DND-41 (cell line): ENCODE results near the gene PRPS1.

ENCODE experiments used
- EZH2 ChIP-seq: IDR thresholded peaks from 3 replicates; pipeline ENCODE4 v1.6.1; 2012; ENCODE audit warnings: borderline replicate concordance, low read depth, mild to moderate bottlenecking, moderate library complexity, low read length, inconsistent platforms; ENCODE audit not compliant: severe bottlenecking
- TF ChIP-seq, protein P1 (sequence below): IDR thresholded peaks from 2 replicates; pipeline ENCODE4 v1.5.1; 2012; ENCODE audit warnings: borderline replicate concordance, low read length, moderate library complexity, mild to moderate bottlenecking; ENCODE audit not compliant: poor library complexity, severe bottlenecking; ENCODE audit errors: extremely low read depth

DNA sequence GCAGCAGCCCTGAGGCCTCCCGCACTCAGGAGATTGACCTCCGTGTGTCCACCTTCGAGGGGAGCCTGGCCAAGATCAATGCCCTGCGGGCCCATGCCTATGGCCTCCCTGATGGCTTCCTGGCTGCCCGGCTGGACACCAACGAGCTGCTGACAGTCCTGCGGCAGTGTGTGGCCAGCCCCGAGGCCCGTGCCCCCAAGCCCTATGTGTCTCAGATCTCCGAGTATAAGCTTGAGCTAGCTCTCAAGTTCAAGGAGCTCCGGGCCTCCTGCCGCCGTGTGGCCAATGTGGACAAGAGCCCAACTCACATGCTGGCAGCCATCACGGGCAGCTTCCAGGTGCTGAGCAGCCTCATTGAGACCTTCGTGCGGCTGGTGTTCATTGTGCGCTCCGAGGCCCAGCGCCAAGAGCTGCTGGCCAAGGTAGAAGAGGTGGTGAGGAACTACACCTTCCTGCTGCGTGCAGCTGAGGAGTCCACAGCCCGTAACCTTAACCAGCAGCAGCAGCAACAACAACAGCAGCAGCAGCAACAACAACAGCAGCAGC lies 25.5 kb upstream of the PRPS1 start:
- no peak for TF ChIP-seq EZH2
- TF ChIP-seq, protein P1, sequence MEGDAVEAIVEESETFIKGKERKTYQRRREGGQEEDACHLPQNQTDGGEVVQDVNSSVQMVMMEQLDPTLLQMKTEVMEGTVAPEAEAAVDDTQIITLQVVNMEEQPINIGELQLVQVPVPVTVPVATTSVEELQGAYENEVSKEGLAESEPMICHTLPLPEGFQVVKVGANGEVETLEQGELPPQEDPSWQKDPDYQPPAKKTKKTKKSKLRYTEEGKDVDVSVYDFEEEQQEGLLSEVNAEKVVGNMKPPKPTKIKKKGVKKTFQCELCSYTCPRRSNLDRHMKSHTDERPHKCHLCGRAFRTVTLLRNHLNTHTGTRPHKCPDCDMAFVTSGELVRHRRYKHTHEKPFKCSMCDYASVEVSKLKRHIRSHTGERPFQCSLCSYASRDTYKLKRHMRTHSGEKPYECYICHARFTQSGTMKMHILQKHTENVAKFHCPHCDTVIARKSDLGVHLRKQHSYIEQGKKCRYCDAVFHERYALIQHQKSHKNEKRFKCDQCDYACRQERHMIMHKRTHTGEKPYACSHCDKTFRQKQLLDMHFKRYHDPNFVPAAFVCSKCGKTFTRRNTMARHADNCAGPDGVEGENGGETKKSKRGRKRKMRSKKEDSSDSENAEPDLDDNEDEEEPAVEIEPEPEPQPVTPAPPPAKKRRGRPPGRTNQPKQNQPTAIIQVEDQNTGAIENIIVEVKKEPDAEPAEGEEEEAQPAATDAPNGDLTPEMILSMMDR, result no peak
